Stimulated activated memory B cell treated with anti-CD40 and anti-IgM and Interleukin-4, amounts not matched to agents 10 μg/mL and 1 μg/mL and 100 μg/mL, for 72 hours (primary cell): ENCODE results near the gene MCIDAS.

ENCODE experiments used
- ATAC-seq: fragments of 150-1000 bp; cut with Tn5 transposase; 2 replicates; pipeline ENCODE4 v1.10.0; 2021
- H3K27ac Mint-ChIP-seq: one replicate; pipeline ENCODE4 v1.8.0; 2022; ENCODE audit warnings: mild to moderate bottlenecking, mixed read lengths
- H3K27me3 Mint-ChIP-seq: one replicate; pipeline ENCODE4 v1.8.0; 2022; ENCODE audit warnings: mixed read lengths
- H3K36me3 Mint-ChIP-seq: one replicate; pipeline ENCODE4 v1.8.0; 2022; ENCODE audit warnings: mixed read lengths
- H3K4me1 Mint-ChIP-seq: one replicate; pipeline ENCODE4 v1.8.0; 2022; ENCODE audit warnings: mixed read lengths
- H3K4me3 Mint-ChIP-seq: one replicate; pipeline ENCODE4 v1.8.0; 2022; ENCODE audit warnings: mild to moderate bottlenecking, moderate library complexity, mixed read lengths
- H3K9me3 Mint-ChIP-seq: one replicate; pipeline ENCODE4 v1.8.0; 2022; ENCODE audit warnings: mixed read lengths

The MCIDAS gene

DNA sequence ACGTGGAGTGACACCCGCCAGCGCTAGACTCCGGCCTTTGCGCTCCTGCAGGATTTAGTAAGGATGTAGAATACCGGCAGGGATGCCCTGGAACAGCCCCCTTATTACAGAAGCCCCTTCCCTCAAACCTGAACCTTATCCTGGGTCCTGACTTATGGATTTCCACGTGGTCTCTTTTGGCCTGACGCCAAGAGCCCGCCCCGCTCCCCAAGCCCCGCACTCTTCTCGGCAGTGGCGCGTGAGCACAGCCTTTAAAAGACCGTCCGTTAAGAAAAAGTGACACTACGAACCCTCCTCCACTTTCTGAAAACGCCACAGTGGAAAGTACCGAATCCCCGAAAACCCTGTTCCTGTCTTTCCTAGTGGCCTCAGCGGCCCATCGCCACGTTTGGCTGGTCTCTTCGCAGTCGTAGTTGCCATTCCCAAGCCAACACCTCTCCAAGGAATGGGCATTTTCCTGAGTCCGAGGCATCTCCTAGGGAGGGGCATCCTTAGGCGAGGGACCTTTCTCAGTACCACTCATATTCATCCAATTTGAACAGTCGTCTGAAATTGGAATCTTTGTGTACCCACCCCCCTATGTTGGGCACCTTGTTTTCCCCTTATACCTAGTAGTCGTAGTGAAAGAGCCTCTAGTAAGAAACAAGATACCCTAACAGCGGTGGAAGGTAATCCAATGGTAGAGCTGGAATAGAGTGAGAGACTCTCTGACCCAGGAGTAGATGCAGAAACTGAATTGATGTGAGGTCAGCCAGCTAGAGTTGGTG is 732 bp upstream of the MCIDAS start:
- Mint-ChIP-seq H3K27me3 (peaks cover 94% of the 10 kb centered on the region), H3K9me3 (no peaks in the 10 kb centered on the region), H3K4me3 (peak overlapping the region; percentile 67), H3K4me1 (peaks cover 48% of the 10 kb centered on the region), H3K27ac (no peak overlapping the region), H3K36me3 (no peaks in the 10 kb centered on the region)
- no peak for ATAC-seq

DNA sequence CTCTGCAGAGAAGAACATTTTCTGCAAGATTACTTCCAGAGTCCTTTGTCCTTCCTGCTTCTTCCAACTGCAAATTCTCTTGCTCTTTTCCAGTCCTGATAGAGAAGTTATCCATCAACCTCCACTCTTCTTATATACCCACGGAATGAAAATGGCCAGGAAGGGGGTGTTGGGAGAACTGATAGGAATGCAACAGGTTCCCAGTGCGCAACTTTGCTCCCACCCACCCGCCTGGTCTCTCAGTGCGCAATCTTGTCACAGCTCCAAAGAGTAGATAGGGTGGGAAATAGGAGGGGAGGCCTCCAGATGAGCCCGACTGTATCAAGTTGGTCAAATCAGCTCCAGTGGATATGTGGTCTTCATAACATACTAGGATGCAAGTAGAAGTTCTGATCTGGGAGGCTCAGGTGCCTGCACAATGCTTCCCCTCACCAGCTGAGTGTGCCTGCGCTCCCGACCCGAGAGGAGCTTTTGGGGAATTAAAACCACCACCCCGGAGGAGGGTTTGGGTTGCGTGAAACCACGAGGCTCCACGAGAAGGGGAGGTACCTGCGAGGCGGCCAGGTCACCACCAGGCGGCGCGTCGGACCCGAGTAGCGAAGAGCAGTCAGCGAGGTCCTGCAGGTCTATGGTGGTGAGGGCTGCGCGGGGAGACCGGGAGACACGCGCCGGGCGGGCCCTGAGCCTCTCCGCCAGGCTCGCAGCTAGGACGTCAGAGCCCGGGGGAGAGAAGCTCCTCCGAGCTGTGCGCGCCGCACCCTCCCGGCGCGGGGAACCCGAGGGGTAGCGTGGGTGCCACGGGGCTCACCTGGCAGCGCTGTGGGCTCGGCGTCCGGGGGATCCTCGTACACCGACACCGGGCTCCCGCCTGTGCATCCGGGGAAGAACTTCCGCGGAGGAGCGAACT is 835 bp downstream of the MCIDAS start:
- peak overlapping the region; percentile 62 for H3K4me3 Mint-ChIP-seq
- peaks cover 92% of the 10 kb centered on the region for H3K27me3 Mint-ChIP-seq
- H3K4me1 Mint-ChIP-seq: peaks cover 42% of the 10 kb centered on the region
- no peaks in the 10 kb centered on the region for H3K36me3 Mint-ChIP-seq
- no peak overlapping the region for H3K27ac Mint-ChIP-seq
- ATAC-seq: peak; percentile 57
- H3K9me3 Mint-ChIP-seq: no peaks in the 10 kb centered on the region

GRCh38 chr5:55225346-55225745 is 1.8 kb downstream of the MCIDAS start:
- no peak overlapping the region for H3K27ac Mint-ChIP-seq
- peaks cover 41% of the 10 kb centered on the region for H3K4me1 Mint-ChIP-seq
- peaks cover 92% of the 10 kb centered on the region for H3K27me3 Mint-ChIP-seq
- H3K36me3 Mint-ChIP-seq: no peaks in the 10 kb centered on the region
- no peak for ATAC-seq
- no peaks in the 10 kb centered on the region for H3K9me3 Mint-ChIP-seq
- no peak overlapping the region for H3K4me3 Mint-ChIP-seq

- Mint-ChIP-seq H3K27ac (no peak overlapping the region), H3K27me3 (peaks cover 90% of the 10 kb centered on the region), H3K4me3 (peak overlapping the region; percentile 48), H3K36me3 (no peaks in the 10 kb centered on the region), H3K9me3 (no peaks in the 10 kb centered on the region), H3K4me1 (peaks cover 45% of the 10 kb centered on the region)
- ATAC-seq: no peak
Observed at GRCh38 chr5:55223812-55224240, 3.3 kb downstream of the MCIDAS start.

GRCh38 chr5:55222985-55223811 is 3.9 kb downstream of the MCIDAS start:
- H3K4me1 Mint-ChIP-seq: peaks cover 45% of the 10 kb centered on the region
- no peak overlapping the region for H3K27ac Mint-ChIP-seq
- no peaks in the 10 kb centered on the region for H3K36me3 Mint-ChIP-seq
- H3K9me3 Mint-ChIP-seq: no peaks in the 10 kb centered on the region
- H3K27me3 Mint-ChIP-seq: peaks cover 90% of the 10 kb centered on the region
- ATAC-seq: no peak
- peak overlapping the region; percentile 48 for H3K4me3 Mint-ChIP-seq

DNA sequence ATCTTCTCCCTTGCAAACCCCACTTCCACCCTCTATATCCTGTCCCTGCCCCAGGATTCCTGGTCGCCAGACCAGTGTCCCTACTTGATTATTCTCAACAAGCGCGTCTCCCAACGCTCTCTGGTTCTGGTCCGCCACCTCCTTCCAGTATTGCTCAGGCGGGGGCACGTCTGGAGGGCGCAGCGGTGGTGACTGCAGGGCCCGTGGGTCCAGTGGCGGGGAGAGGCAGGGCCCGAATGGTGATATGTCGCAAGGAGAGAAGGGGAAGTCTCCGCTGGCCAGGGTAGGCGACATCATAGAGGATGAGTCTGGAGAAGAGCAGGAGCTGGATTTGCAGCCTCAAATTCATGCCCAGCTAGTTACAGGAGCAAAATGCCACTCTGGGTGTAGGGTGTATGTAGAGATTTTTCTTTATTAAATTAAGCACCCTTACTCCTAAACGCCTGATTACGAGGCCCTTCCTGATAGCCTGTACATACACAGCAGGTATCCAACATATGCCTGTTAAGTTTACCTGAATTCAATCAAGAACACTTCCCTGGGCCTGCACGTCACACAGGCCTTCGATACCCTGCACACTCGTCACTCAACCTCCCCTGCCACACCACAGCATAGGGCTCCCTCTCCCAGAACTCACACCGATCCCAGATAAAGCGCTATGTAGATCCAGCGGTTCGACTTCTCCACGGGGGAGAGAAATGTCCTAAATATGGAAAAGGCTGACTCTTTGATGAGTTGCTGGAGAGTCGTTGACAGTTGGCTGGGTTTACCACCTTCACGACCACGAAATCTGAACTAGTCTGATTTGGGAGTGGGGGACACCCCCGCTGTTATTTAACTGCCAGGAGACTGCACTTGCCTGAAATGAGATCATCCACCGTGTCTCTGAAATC is 4.8 kb downstream of the MCIDAS start:
- H3K27me3 Mint-ChIP-seq: peaks cover 89% of the 10 kb centered on the region
- no peak for ATAC-seq
- no peak overlapping the region for H3K4me3 Mint-ChIP-seq
- H3K9me3 Mint-ChIP-seq: no peaks in the 10 kb centered on the region
- no peaks in the 10 kb centered on the region for H3K36me3 Mint-ChIP-seq
- no peak overlapping the region for H3K27ac Mint-ChIP-seq
- peaks cover 39% of the 10 kb centered on the region for H3K4me1 Mint-ChIP-seq

DNA sequence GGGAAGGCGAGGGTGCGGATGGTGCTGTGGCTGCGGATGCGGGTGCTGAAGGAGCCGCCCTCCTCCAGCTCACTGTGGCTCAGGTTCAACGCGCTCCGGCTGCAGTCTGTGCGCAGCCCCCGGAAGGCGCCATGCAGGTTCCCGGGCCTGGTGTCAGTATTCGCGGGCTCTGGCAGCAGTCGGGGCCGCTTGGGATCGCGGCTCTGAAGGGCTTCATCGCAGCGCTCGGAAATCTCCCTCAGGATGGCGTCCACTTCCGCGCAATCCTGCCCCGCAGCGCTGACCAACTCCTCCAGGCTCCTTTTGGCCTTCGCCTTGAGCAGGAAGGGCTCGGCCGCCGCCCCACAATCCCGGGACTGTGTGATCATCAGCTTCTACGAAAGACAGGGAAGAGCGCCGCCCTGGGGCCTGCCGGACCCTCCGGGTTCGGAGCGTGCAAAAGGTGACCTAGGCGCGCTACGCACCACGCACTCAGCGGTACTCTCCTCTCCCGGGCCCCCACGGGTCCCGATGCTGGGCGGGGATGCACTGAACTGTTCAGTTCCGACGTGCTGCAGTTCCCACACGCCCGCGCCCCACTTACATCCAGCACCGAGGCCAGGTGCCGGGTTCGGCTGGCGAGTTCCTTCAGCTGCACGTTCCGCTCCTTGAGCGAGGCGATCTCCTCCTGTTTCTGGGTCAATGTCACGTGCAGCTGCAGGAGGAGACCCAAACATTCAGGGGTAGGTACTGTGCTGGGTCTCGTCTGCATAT is 6.5 kb downstream of the MCIDAS start:
- peaks cover 33% of the 10 kb centered on the region for H3K4me1 Mint-ChIP-seq
- H3K27me3 Mint-ChIP-seq: peaks cover 78% of the 10 kb centered on the region
- no peak for ATAC-seq
- H3K4me3 Mint-ChIP-seq: peak overlapping the region; percentile 70
- H3K9me3 Mint-ChIP-seq: no peaks in the 10 kb centered on the region
- H3K27ac Mint-ChIP-seq: no peak overlapping the region
- H3K36me3 Mint-ChIP-seq: no peaks in the 10 kb centered on the region

GRCh38 chr5:55219770-55220169 is 7.3 kb downstream of the MCIDAS start:
- H3K36me3 Mint-ChIP-seq: no peaks in the 10 kb centered on the region
- peaks cover 69% of the 10 kb centered on the region for H3K27me3 Mint-ChIP-seq
- no peak overlapping the region for H3K4me3 Mint-ChIP-seq
- no peak for ATAC-seq
- H3K4me1 Mint-ChIP-seq: peaks cover 33% of the 10 kb centered on the region
- no peaks in the 10 kb centered on the region for H3K9me3 Mint-ChIP-seq
- no peak overlapping the region for H3K27ac Mint-ChIP-seq

- no peak overlapping the region for H3K4me3 Mint-ChIP-seq
- no peaks in the 10 kb centered on the region for H3K36me3 Mint-ChIP-seq
- no peaks in the 10 kb centered on the region for H3K9me3 Mint-ChIP-seq
- H3K27ac Mint-ChIP-seq: no peak overlapping the region
- no peak for ATAC-seq
- peaks cover 30% of the 10 kb centered on the region for H3K4me1 Mint-ChIP-seq
- H3K27me3 Mint-ChIP-seq: peaks cover 61% of the 10 kb centered on the region
Observed at GRCh38 chr5:55218967-55219366, 8.1 kb downstream of the MCIDAS start.

GRCh38 chr5:55211184-55211874 is 15.8 kb downstream of the MCIDAS start:
- Mint-ChIP-seq H3K27me3 (peaks cover 27% of the 10 kb centered on the region), H3K27ac (no peak overlapping the region), H3K9me3 (no peaks in the 10 kb centered on the region), H3K4me1 (no peaks in the 10 kb centered on the region), H3K36me3 (no peaks in the 10 kb centered on the region), H3K4me3 (no peak overlapping the region)
- no peak for ATAC-seq

DNA sequence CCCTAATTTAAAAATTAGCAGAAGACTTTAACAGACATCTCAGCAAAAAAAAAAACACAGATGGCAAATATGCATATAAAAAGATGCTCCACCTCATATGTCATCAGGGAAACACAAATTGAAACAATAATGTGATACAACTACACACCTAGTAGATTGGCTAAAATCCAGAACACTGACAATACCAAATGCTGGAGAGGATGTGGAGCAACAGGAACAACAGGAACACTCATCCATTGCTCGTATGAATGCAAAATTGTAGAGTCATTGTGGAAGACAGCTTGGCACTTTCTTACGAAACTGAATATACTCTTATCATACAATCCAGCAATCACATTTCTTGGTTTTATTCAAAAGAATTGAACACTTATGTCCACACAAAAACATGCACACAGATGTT is 22.1 kb downstream of the MCIDAS start:
- H3K27me3 Mint-ChIP-seq: peaks cover 54% of the 10 kb centered on the region
- no peak overlapping the region for H3K27ac Mint-ChIP-seq
- H3K4me1 Mint-ChIP-seq: no peaks in the 10 kb centered on the region
- no peaks in the 10 kb centered on the region for H3K36me3 Mint-ChIP-seq
- H3K4me3 Mint-ChIP-seq: no peak overlapping the region
- peaks cover 6% of the 10 kb centered on the region for H3K9me3 Mint-ChIP-seq
- ATAC-seq: no peak

DNA sequence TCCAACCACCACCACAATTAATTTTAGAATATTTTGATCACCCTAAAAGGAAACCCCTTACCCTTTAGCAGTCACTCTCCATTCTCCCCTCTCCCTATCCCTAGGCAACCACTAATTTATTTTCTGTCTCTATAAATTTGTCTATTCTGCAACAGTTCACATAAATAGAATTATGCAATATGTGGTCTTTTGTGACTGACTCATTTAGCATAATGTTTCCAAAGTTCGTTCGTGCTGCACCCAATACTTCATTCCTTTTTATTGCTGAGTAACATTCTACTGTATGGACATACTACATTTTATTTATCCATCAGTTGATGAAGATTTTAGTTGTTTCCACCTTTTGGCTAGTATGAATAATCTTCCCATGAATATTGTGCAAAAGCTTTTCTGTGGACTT is 36.0 kb downstream of the MCIDAS start:
- H3K4me1 Mint-ChIP-seq: no peaks in the 10 kb centered on the region

More for the DNA sequence above, 36.0 kb downstream of the MCIDAS start:
- H3K4me3 Mint-ChIP-seq: no peak overlapping the region
- no peak for ATAC-seq
- H3K36me3 Mint-ChIP-seq: no peaks in the 10 kb centered on the region
- H3K9me3 Mint-ChIP-seq: no peaks in the 10 kb centered on the region
- H3K27me3 Mint-ChIP-seq: peaks cover 61% of the 10 kb centered on the region
- H3K27ac Mint-ChIP-seq: no peak overlapping the region
